ENCODE data around the gene KATNAL1. TPM values are rescaled to one million over a fixed set of nuclear protein-coding genes. Genes with fewer than 3 reads are reported as not detected.

The KATNAL1 gene
- total RNA-seq, 1 experiment from 2014 or later, result 11.2 TPM

- no peak for TF ChIP-seq CTCF (conservative IDR thresholded peaks at IDR 0.05)
- Mint-ChIP-seq H3K27ac (peak overlapping the region in 1 of 3 experiments; percentile 66; a peak in 2 of 7 replicates), H3K9me3 (no peaks in the 10 kb centered on the region), H3K36me3 (ENCODE audit: insufficient read depth in 1 of 3, low read depth in 3 of 3) (no peaks in the 10 kb centered on the region), H3K4me3 (no peak overlapping the region), H3K4me1 (peaks cover 3 to 8% of the 10 kb centered on the region in 2 experiments; a peak in 3 of 4 replicates), H3K27me3 (ENCODE audit: low read depth) (no peaks in the 10 kb centered on the region)
- no peaks in the 10 kb centered on the region for H3K4me1 ChIP-seq (ENCODE audit: insufficient read depth, low read length)
- no peak overlapping the region for H4K8ac ChIP-seq (replicated peaks; ENCODE audit: insufficient read length, low read depth, low read length)
- H3K23ac ChIP-seq (ENCODE audit: insufficient read length, low read depth, low read length), result no peak overlapping the region
- H4K91ac ChIP-seq (ENCODE audit: insufficient read length, low read depth, low read length), result no peak overlapping the region
- no peaks in the 10 kb centered on the region for H3K79me1 ChIP-seq (ENCODE audit: insufficient read depth, low read depth, low read length, poor library complexity, severe bottlenecking)
- H2BK5ac ChIP-seq (ENCODE audit: insufficient read length, low read length), result no peak overlapping the region
- no peaks in the 10 kb centered on the region for H3K79me2 ChIP-seq (ENCODE audit: insufficient read depth, low read length)
- H3T11ph ChIP-seq (ENCODE audit: low read length), result no peak overlapping the region
- H2BK120ac ChIP-seq (ENCODE audit: low read depth, low read length, poor library complexity, severe bottlenecking), result no peak overlapping the region
- no peak overlapping the region for H2BK12ac ChIP-seq (ENCODE audit: insufficient read length, low read depth, low read length)
- no peak overlapping the region for H3K18ac ChIP-seq (ENCODE audit: insufficient read length, low read depth, low read length)
- H3K27ac ChIP-seq (ENCODE audit: insufficient read length, low read depth, low read length), result no peak overlapping the region
- WGBS (ENCODE audit: extremely low coverage, insufficient read length, low lambda C conversion rate), result no CpG with 5 or more reads among the region's 5 CpGs
- H3K14ac ChIP-seq (ENCODE audit: insufficient read depth, low read length), result no peak overlapping the region
- no peak overlapping the region for H4K5ac ChIP-seq (ENCODE audit: insufficient read length, low read depth, low read length)
- no peak overlapping the region for H2AK5ac ChIP-seq (ENCODE audit: insufficient read length, low read length)
- DNase-seq, result no peak
- H3K23me2 ChIP-seq (ENCODE audit: insufficient read length, low read depth, low read length, poor library complexity, severe bottlenecking), result no peaks in the 10 kb centered on the region
- H3K4me2 ChIP-seq (ENCODE audit: insufficient read depth, insufficient read length, low read length), result no peak overlapping the region
- no peak overlapping the region for H3K4ac ChIP-seq (ENCODE audit: low read depth, low read length)
- no peaks in the 10 kb centered on the region for H4K20me1 ChIP-seq (ENCODE audit: control insufficient read depth, insufficient read depth, insufficient read length)
- H2BK20ac ChIP-seq (ENCODE audit: low read depth, low read length, poor library complexity, severe bottlenecking), result no peak overlapping the region
- no peaks in the 10 kb centered on the region for H3K9me3 ChIP-seq (ENCODE audit: control insufficient read depth, low read depth, low read length)
- H2BK15ac ChIP-seq (ENCODE audit: low read depth, low read length), result no peak overlapping the region
- H3K56ac ChIP-seq (ENCODE audit: insufficient read length, low read depth, low read length), result no peak overlapping the region
- H3K9ac ChIP-seq (ENCODE audit: extremely low read depth, insufficient read length, low read length), result no peak overlapping the region
- no peaks in the 10 kb centered on the region for H3K27me3 ChIP-seq (ENCODE audit: insufficient read depth, low read length)
- no peak overlapping the region for H2AFZ ChIP-seq (ENCODE audit: low read length)
These were observed 134.1 kb downstream of the KATNAL1 start for GRCh38 chr13:30173303-30173610.
